Keratinocyte (primary cell): Measurements from ENCODE around the gene TTPAL. TPM values are rescaled to one million over a fixed set of nuclear protein-coding genes. Genes with fewer than 3 reads are reported as not detected.

Experiments used
- DNase-seq: peaks from one replicate; pipeline ENCODE4 v3.0.0-alpha.2; 2011; ENCODE audit warnings: low read depth, missing footprints, low spot score
- FAIRE-seq: peaks from 2 replicates; lab custom pipeline; 2011; peaks lifted over from hg19 to GRCh38; lab: Jason Lieb, UNC
- H2AFZ ChIP-seq: 2 replicates; pipeline ENCODE4 v1.6.0; 2012; ENCODE audit warnings: low read length, control low read depth, inconsistent platforms; ENCODE audit not compliant: control insufficient read depth
- H3K27ac ChIP-seq: 2 replicates; pipeline ENCODE4 v1.5.1; 2011; ENCODE audit warnings: low read length; ENCODE audit not compliant: control insufficient read depth, insufficient read depth
- H3K27me3 ChIP-seq: 3 replicates; pipeline ENCODE4 v1.6.0; 2011; ENCODE audit warnings: low read length; ENCODE audit not compliant: control insufficient read depth, insufficient read depth; ENCODE audit errors: extremely low read depth
- H3K36me3 ChIP-seq, 2 experiments: 2 replicates in 1 of 2; 3 replicates in 1 of 2; pipeline ENCODE4 v1.5.1; 2011; ENCODE audit warnings: low read length in 2 of 2, mild to moderate bottlenecking in 1 of 2; ENCODE audit not compliant: control insufficient read depth in 2 of 2, insufficient read depth in 2 of 2; ENCODE audit errors: extremely low read depth in 1 of 2
- H3K4me1 ChIP-seq: 3 replicates; pipeline ENCODE4 v1.5.1; 2011; ENCODE audit warnings: low read length; ENCODE audit not compliant: control insufficient read depth, insufficient read depth; ENCODE audit errors: extremely low read depth
- H3K4me2 ChIP-seq: 3 replicates; pipeline ENCODE4 v1.6.0; 2011; ENCODE audit warnings: low read depth, low read length; ENCODE audit not compliant: control insufficient read depth, insufficient read depth; ENCODE audit errors: extremely low read depth
- H3K4me3 ChIP-seq, 3 experiments: fragments of 200-600 bp in 1 of 3; sonication (generic) in 1 of 3; 2 replicates in 2 of 3; 3 replicates in 1 of 3; pipeline ENCODE4 v1.5.1; 2011 to 2016; ENCODE audit warnings: low read length in 3 of 3, mild to moderate bottlenecking in 3 of 3, control low read depth in 2 of 3, inconsistent platforms in 1 of 3, low read depth in 1 of 3, mixed read lengths in 1 of 3, mixed run types in 1 of 3, moderate library complexity in 1 of 3; ENCODE audit not compliant: control insufficient read depth in 2 of 3, insufficient read depth in 2 of 3; ENCODE audit errors: extremely low read depth in 1 of 3
- H3K79me2 ChIP-seq: 2 replicates; pipeline ENCODE4 v1.6.0; 2012; ENCODE audit warnings: low read length; ENCODE audit not compliant: control insufficient read depth, insufficient read depth
- H3K9ac ChIP-seq: 3 replicates; pipeline ENCODE4 v1.6.0; 2011; ENCODE audit warnings: low read length; ENCODE audit not compliant: control insufficient read depth, insufficient read depth; ENCODE audit errors: extremely low read depth
- H3K9me1 ChIP-seq: 3 replicates; pipeline ENCODE4 v1.6.0; 2011; ENCODE audit warnings: low read length; ENCODE audit not compliant: control insufficient read depth, insufficient read depth; ENCODE audit errors: extremely low read depth
- H3K9me3 ChIP-seq: 2 replicates; pipeline ENCODE4 v1.5.1; 2012; ENCODE audit warnings: low read depth, low read length; ENCODE audit not compliant: control insufficient read depth
- H4K20me1 ChIP-seq: 3 replicates; pipeline ENCODE4 v1.6.0; 2011; ENCODE audit warnings: low read length; ENCODE audit not compliant: control insufficient read depth, insufficient read depth; ENCODE audit errors: extremely low read depth
- CTCF ChIP-seq, 3 experiments: IDR thresholded peaks in 1 of 3; conservative IDR thresholded peaks in 1 of 3; optimal IDR thresholded peaks in 1 of 3; 2 replicates in 2 of 3; 3 replicates in 1 of 3; pipeline versions ENCODE3 to v1.5.1; 2011; ENCODE audit warnings: low read length in 3 of 3, mild to moderate bottlenecking in 3 of 3, moderate library complexity in 2 of 3, control low read depth in 1 of 3, inconsistent platforms in 1 of 3; ENCODE audit not compliant: insufficient read depth in 2 of 3; ENCODE audit errors: extremely low read depth in 1 of 3
- EZH2 ChIP-seq: IDR thresholded peaks from one replicate; pipeline ENCODE4 v1.6.1; 2012; ENCODE audit warnings: inconsistent platforms, mild to moderate bottlenecking, low read length, moderate library complexity
- dilution Hi-C: fragments of 300-500 bp; cut with MboI; formaldehyde crosslinking; loops from one replicate; pipeline ENCODE4 v1.7.0; 2020; ENCODE audit warnings: low sequenced_read_pairs; ENCODE audit not compliant: extremely low pct_ligation_motif_present
- polyA plus RNA-seq, 5 experiments: library from polyadenylated mRNA; depleted of rRNA in 3 of 5; stranded (reverse) in 3 of 5; stranded (forward) in 1 of 5; unstranded in 1 of 5; fragments of >200 nt; gene quantifications; 1 replicate in 1 of 5; 2 replicates in 3 of 5; 3 replicates in 1 of 5; pipeline versions ENCODE4 v1.2.1 to v1.2.3, GENCODE V29; 2011 to 2012; ENCODE audit warnings: missing spikeins in 2 of 5, low read depth in 1 of 5, low replicate concordance in 1 of 5

Gene TTPAL
- polyA plus RNA-seq, 1 donor (not counting 4 experiments of a cell fraction or from before 2014, with no cell fraction given) = 20.0 TPM

DNA sequence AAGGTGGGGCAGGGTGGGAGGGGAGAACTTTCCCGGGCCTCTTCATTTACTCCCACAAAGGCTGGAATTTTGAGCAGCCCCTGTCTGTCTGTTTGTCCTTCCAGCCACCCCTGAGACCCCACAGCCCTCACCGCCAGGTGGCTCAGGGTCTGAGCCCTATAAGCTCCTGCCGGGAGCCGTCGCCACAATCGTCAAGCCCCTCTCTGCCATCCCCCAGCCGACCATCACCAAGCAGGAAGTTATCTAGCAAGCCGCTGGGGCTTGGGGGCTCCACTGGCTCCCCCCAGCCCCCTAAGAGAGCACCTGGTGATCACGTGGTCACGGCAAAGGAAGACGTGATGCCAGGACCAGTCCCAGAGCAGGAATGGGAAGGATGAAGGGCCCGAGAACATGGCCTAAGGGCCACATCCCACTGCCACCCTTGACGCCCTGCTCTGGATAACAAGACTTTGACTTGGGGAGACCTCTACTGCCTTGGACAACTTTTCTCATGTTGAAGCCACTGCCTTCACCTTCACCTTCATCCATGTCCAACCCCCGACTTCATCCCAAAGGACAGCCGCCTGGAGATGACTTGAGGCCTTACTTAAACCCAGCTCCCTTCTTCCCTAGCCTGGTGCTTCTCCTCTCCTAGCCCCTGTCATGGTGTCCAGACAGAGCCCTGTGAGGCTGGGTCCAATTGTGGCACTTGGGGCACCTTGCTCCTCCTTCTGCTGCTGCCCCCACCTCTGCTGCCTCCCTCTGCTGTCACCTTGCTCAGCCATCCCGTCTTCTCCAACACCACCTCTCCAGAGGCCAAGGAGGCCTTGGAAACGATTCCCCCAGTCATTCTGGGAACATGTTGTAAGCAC is 46.0 kb upstream of the TTPAL start:
- no peak for TF ChIP-seq CTCF (optimal IDR thresholded peaks at IDR 0.05 in 1 of 3, IDR thresholded peaks at IDR 0.05 in 1 of 3, conservative IDR thresholded peaks at IDR 0.05 in 1 of 3; ENCODE audit: extremely low read depth in 1 of 3, insufficient read depth in 2 of 3, low read length in 3 of 3)
- no peak for TF ChIP-seq EZH2
- Histone ChIP-seq H3K9me3 (no peaks in the 10 kb centered on the region), H3K4me1 (no peaks in the 10 kb centered on the region), H2AFZ (no peak overlapping the region), H3K27ac (no peak overlapping the region), H3K27me3 (peaks cover 19% of the 10 kb centered on the region), H3K36me3 (no peaks in the 10 kb centered on the region), H3K79me2 (no peaks in the 10 kb centered on the region), H3K4me3 (no peak overlapping the region), H3K9ac (no peak overlapping the region), H3K9me1 (no peaks in the 10 kb centered on the region), H4K20me1 (no peaks in the 10 kb centered on the region), H3K4me2 (no peak overlapping the region)
- dilution Hi-C loops = no loop called here
- FAIRE-seq (no peak), DNase-seq (no peak)

DNA sequence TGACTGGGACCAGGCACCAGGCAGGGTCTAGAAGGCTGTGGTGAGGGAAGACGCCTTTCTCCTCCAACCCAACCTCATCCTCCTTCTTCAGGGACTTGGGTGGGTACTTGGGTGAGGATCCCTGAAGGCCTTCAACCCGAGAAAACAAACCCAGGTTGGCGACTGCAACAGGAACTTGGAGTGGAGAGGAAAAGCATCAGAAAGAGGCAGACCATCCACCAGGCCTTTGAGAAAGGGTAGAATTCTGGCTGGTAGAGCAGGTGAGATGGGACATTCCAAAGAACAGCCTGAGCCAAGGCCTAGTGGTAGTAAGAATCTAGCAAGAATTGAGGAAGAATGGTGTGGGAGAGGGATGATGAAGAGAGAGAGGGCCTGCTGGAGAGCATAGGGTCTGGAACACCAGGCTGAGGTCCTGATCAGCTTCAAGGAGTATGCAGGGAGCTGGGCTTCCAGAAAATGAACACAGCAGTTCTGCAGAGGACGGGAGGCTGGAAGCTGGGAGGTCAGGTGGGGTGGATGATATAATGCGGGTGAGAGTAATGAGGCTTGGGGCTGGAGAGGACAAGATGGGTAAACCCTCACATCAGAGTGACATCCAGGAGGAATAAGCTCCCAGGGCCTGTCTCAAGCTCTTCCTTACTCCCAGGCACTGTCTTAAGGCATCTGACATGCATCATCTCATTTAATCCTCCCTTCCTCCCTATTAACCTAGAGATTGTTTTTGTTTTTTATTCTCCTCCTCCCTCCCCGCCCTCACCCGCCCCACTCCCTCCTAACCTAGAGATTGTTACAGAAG is 45.2 kb upstream of the TTPAL start:
- no peaks in the 10 kb centered on the region for H4K20me1 ChIP-seq
- H3K27me3 ChIP-seq = peaks cover 19% of the 10 kb centered on the region
- no peak overlapping the region for H3K4me3 ChIP-seq
- H3K4me2 ChIP-seq = no peak overlapping the region
- H3K27ac ChIP-seq = no peak overlapping the region
- TF ChIP-seq CTCF (optimal IDR thresholded peaks at IDR 0.05 in 1 of 3, IDR thresholded peaks at IDR 0.05 in 1 of 3, conservative IDR thresholded peaks at IDR 0.05 in 1 of 3; ENCODE audit: extremely low read depth in 1 of 3, insufficient read depth in 2 of 3, low read length in 3 of 3) = no peak
- dilution Hi-C loops = no loop called here
- H3K79me2 ChIP-seq = no peaks in the 10 kb centered on the region
- no peaks in the 10 kb centered on the region for H3K9me3 ChIP-seq
- H3K4me1 ChIP-seq = no peaks in the 10 kb centered on the region
- H3K36me3 ChIP-seq = no peaks in the 10 kb centered on the region
- no peak for FAIRE-seq
- no peak overlapping the region for H2AFZ ChIP-seq
- no peak for DNase-seq
- no peaks in the 10 kb centered on the region for H3K9me1 ChIP-seq
- H3K9ac ChIP-seq = no peak overlapping the region
